ENCODE results near the gene CTNNA3. TPM values are rescaled to one million over a fixed set of nuclear protein-coding genes. Genes with fewer than 3 reads are reported as not detected.
"Not testable (repeated sequence)": the region's sequence is repeated elsewhere in the genome, so short reads cannot be mapped to it uniquely, and the experiment has no call there.

The CTNNA3 gene
- total RNA-seq, 4 donors from 2014 or later, result 0.04 to 0.19 (median 0.11) TPM

DNA sequence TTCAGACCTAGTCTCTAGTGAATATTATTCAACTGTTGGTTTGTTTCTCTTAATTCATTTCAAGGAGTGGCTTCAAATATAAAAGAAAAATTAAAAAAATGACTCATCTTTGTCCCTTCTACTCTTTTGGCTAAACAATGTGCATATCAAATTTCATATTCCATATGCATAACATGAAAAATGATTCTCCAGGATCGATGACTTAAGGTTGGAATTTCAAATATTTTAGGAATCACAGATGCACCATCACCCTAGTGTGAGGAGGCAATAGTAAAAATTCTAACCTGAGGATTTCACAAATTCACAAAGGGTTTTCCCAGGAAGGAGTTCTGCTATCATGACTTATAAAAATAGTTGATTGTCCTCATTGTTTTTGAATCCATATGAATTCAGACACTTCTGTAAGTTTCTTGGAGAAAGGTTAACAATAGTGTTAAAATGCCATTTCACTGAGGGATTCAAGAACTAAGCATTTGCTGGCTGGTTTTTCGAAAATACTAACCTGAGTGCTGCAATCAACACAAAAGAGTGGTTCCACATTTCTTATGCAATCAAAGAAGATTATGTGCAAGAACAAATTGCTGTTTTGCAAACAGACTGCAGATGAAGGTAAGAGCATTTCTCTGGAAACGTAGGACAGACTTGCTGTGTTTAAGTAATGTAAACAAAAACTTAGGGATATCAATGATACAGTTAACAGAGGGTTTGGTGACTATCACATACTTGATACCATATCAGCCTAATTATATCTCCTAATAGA lies 1317.7 kb downstream of the CTNNA3 start:
- H3K4me3 ChIP-seq (ENCODE audit: low read depth, poor library complexity, severe bottlenecking), result no peak overlapping the region
- no peak for DNase-seq (ENCODE audit: low spot score in 2 of 2)
- WGBS, 2 donors, result 56 to 57% methylated on average over 3 of the region's 3 CpGs
- intact Hi-C loops (cut with DNase I; ENCODE audit: low total_unique reads), result no loop called here
- TF ChIP-seq, protein P1, sequence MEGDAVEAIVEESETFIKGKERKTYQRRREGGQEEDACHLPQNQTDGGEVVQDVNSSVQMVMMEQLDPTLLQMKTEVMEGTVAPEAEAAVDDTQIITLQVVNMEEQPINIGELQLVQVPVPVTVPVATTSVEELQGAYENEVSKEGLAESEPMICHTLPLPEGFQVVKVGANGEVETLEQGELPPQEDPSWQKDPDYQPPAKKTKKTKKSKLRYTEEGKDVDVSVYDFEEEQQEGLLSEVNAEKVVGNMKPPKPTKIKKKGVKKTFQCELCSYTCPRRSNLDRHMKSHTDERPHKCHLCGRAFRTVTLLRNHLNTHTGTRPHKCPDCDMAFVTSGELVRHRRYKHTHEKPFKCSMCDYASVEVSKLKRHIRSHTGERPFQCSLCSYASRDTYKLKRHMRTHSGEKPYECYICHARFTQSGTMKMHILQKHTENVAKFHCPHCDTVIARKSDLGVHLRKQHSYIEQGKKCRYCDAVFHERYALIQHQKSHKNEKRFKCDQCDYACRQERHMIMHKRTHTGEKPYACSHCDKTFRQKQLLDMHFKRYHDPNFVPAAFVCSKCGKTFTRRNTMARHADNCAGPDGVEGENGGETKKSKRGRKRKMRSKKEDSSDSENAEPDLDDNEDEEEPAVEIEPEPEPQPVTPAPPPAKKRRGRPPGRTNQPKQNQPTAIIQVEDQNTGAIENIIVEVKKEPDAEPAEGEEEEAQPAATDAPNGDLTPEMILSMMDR (IDR thresholded peaks at IDR 0.05), result no peak
- TF ChIP-seq POLR2A (IDR thresholded peaks at IDR 0.05), result no peak

DNA sequence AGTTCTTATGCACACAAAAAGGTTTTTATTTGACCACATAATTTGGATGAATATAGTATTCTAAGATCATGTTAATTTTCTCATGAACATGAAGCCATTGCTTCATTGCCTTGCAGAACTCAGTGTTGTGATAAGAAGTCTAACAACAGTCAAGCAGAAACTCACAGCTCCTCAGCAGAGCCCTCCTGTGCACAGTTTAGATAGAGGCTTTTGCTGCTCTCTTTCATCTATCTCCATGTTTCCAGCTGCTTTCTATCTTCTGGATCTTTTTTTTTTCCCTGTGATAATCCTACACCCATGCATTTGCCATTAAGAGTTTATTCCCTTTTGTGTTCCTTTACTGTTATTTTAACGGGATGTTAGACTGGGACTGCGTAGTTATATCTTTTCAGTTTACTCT lies 1327.8 kb downstream of the CTNNA3 start:
- DNase-seq (ENCODE audit: low spot score in 2 of 2), result no peak
- no peak overlapping the region for H3K4me3 ChIP-seq (ENCODE audit: low read depth, poor library complexity, severe bottlenecking)
- TF ChIP-seq, protein P1 (IDR thresholded peaks at IDR 0.05), result no peak
- TF ChIP-seq POLR2A (IDR thresholded peaks at IDR 0.05), result no peak
- intact Hi-C loops (cut with DNase I; ENCODE audit: low total_unique reads), result no loop called here
- WGBS, 2 donors, result 83 to 85% methylated on average over 2 of the region's 2 CpGs

DNA sequence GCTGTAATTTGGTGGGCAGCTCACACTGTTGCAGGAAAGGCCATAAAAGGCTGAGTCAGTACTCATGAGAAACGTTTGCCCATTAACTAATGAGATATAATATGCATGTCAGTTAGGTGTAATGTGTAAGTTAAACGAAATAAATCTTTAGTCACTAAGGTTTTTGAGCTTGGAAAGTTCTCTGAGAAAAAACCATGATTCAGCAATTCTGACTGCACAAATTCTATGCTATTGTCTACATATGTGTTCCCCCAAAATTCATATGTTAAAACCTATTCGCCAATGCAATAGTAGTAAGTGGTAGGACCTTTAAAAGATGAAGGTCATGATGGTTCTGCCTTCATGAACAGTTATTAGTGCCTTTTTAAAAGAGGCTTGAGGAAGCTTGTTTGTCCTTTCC lies 1329.8 kb downstream of the CTNNA3 start:
- no peak overlapping the region for H3K4me3 ChIP-seq (ENCODE audit: low read depth, poor library complexity, severe bottlenecking)
- no peak for DNase-seq (ENCODE audit: low spot score in 2 of 2)
- TF ChIP-seq POLR2A (IDR thresholded peaks at IDR 0.05), result no peak
- TF ChIP-seq, protein P1 (IDR thresholded peaks at IDR 0.05), result no peak
- intact Hi-C loops (cut with DNase I; ENCODE audit: low total_unique reads), result no loop called here
- WGBS, 2 donors, result 49 to 53% methylated on average over 3 of the region's 3 CpGs

DNA sequence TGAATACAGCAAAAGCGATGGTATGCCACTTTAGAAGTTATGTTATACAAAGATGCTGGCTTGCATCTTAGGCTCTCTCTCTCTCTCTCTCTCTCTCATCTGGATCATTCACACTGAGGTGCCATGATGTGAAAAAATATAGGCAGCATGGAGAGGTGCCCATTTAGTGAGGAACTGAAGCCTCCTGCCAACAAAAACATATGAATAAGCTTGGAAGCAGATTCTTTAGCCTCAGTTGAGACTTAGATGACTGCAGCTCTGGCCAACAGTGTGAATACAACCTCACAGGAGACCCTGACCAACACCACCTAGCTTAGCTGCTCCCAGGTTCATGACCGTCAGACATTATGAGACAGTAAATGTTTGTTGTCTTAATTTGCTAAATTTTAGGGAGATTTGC lies 1330.3 kb downstream of the CTNNA3 start:
- H3K4me3 ChIP-seq (ENCODE audit: low read depth, poor library complexity, severe bottlenecking), result no peak overlapping the region
- TF ChIP-seq, protein P1 (IDR thresholded peaks at IDR 0.05), result no peak
- TF ChIP-seq POLR2A (IDR thresholded peaks at IDR 0.05), result no peak
- intact Hi-C loops (cut with DNase I; ENCODE audit: low total_unique reads), result no loop called here
- 62 to 95% methylated on average over 2 of the region's 2 CpGs for WGBS, 2 donors
- no peak for DNase-seq (ENCODE audit: low spot score in 2 of 2)

DNA sequence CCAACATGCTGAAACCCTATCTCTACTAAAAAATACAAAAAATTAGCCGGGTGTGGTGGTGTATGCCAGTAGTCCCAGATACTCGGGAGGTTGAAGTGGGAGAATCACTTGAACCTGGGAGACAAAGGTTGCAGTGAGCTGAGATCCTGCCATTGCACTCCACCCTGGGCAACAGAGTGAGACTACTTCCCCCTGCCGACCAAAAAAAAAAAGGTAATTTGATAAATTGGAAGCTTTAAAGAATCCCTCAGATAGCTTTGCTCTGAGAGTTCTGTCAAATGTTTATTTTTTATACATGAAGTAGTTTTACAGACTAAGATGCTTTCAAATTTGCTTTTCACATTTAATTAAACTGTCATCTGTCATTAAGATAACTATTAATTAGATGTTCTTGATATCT lies 1333.5 kb downstream of the CTNNA3 start:
- no peak for TF ChIP-seq POLR2A (IDR thresholded peaks at IDR 0.05)
- TF ChIP-seq, protein P1 (IDR thresholded peaks at IDR 0.05), result no peak
- no peak for DNase-seq (ENCODE audit: low spot score in 2 of 2)
- intact Hi-C loops (cut with DNase I; ENCODE audit: low total_unique reads), result no loop called here
- H3K4me3 ChIP-seq (ENCODE audit: low read depth, poor library complexity, severe bottlenecking), result no peak overlapping the region
- WGBS, 2 donors, result 80 to 89% methylated on average over 3 of the region's 3 CpGs

DNA sequence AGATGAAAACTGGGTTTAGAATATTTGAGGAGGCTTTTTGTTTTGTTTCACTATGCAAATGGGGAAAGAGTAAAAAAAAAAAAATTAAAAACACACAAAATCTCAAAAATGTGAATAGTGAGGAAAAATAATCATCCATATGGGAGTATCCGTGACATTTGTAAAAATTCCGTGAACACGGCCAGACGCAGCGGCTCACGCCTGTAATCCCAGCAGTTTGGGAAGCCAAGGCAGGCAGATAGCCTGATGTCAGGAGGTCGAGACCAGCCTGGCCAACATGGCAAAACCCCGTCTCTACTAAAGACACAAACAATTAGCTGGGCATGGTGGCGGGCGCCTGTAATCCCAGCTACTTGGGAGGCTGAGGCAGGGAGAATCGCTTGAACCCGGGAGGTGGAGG lies 1342.2 kb downstream of the CTNNA3 start:
- WGBS, 2 donors, result 93 to 94% methylated on average over 12 of the region's 12 CpGs
- DNase-seq (ENCODE audit: low spot score in 2 of 2); H3K4me3 ChIP-seq (ENCODE audit: low read depth, poor library complexity, severe bottlenecking); intact Hi-C loops (cut with DNase I; ENCODE audit: low total_unique reads): not testable (repeated sequence)

Measured in lower leg skin (tissue), 4 donors.